Kidney tubule cell (primary cell): ENCODE results near the gene SFN.
"Not testable (repeated sequence)": the region's sequence is repeated elsewhere in the genome, so short reads cannot be mapped to it uniquely, and the experiment has no call there.

Experiments used
- DNase-seq: peaks from one replicate; pipeline ENCODE4 v3.0.0-alpha.2; 2018; ENCODE audit warnings: low spot score

Gene SFN

DNA sequence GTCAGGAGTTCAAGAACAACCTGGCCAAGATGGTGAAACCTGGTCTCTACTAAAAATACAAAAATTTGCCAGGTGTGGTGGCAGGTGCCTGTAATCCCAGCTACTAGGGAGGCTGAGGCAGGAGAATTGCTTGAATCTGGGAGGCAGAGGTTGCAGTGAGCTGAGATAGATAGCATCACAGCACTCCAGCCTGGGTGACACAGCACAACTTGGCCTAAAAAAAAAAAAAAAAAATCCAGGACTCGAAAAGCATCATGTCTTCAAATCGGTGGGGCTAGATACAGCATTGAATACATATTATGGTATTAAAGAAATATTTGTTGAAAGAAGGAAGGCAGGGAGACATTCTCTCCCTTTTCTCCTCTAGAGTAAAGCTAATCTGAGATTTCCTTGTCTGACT lies 10.1 kb downstream of the SFN start:
- not testable (repeated sequence) for DNase-seq

DNA sequence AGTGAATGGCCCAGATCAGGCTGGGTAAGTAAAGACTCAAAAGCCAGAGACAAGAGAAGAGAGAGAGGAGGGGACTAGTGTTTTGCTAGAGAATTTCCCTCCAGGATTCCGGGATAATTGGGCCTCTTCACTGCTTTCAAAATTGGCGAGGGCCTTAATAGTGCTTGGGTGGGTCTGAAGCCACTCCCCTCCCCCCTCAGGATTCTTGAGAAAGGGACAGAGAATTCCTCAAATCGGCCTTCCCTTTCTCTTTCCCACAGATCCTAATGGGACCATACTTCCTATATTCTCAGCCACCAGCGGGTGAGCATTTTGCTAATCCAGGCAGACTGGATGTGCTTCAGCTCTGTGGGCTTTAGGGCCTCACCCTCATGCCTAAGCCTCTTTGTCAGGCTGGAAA lies 11.9 kb downstream of the SFN start:
- DNase-seq, result no peak

DNA sequence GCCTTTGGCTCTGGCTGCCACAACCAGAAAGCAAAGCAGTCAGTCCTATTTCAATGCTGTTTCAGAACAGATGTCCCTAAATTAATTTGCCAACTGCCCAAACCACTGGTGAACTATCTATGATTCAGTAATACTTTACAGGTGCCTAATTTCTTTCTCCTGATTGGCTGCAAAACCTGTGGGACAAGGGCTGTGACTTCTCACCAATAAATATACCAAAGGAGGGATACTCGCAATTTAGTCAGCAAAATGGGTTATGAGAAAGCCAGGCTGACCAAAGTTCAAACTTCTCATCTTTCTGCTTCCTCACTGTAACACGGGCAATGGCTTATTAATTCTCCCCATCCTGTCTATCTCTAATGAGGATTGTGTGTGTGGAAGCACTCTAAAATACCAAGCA lies 14.4 kb downstream of the SFN start:
- no peak for DNase-seq

DNA sequence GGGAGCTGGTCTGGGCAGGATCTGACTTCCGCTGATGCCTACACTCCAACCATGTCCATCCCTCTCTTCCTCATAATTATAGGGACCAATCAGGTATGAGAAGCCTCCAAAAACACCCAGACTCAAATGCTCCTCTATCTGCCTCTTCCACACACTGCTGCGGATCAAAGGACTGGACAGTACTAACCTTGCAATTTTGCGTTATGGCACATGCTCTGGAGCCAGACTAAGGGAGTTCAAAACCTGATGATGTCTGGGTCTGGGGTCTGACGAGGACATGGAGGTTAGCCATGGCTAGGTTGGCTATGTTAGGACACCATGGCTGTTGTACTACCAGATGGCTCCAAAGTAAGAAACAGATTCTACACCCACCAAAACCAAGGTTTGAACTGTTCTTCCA lies 16.8 kb downstream of the SFN start:
- DNase-seq, result no peak

DNA sequence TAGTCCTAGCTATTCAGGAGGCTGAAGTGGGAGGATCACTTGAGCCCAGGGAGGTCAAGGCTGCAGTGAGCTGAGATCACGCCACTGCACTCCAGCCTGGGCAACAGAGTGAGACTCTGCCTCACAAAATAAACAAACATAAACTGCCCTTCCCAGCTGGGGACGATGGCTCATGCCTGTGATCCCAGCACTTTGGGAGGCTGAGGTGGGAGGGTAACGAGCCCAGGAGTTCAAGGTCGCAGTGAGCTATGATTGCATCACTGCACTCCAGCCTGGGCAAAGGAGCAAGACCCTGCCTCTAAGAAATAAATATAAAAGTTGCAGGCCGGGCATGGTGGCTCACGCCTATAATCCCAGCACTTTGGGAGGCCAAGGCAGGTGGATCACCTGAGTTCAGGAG lies 18.7 kb downstream of the SFN start:
- not testable (repeated sequence) for DNase-seq

DNA sequence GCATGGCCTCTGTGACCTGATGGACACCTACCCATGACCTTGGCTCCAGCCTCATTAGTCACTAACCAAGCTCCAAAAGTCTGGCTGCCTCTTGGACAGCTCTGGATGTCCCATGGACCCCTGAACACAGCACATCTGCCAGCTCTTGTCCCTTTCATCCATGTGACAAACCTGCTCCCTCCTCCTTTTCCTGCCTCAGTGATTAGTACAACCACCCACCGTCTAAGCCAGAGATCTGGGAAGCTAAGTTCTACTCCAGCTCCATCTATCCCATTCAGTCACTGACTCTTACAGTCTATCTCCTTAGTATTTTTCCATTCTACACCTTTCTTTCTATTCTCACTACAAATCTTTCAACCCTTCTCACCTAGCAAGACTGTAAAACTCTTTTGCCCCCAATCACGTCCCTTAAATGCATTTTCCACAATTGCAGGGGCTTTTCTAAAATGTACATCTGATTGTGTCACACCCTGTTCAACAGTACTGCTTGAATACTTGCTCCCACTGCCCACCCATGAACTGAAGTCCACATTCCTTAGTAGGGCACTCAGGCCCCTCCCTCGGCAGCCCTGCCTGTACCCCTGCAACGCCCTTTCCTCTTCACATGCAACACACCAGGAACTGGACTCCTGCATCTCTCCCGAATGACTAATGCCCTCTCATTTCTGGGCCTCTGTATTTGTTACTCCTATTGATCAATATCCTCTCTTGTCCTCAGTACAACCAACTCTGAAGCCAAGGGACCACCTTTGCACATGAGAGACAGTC lies 19.9 kb downstream of the SFN start:
- no peak for DNase-seq

DNA sequence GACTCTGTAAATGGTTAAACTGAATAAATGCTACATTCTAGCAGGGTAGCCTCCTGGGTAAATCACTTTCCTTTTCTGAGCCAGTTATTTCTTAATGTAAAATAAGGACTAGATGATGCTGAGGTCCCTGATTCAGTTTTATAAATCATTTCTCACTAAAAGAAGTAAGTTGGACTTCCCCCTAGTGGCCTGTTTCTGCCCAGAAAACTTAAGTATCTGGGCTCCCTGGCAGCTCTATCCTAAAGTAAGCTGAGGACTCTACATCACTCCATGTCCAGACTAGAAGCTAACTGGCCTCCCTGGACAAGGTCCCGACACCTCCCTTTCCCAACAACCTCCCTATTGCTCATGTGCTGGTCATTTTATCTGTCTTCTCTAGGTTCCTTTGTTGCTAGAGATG lies 24.2 kb downstream of the SFN start:
- peak; percentile 49 for DNase-seq

DNA sequence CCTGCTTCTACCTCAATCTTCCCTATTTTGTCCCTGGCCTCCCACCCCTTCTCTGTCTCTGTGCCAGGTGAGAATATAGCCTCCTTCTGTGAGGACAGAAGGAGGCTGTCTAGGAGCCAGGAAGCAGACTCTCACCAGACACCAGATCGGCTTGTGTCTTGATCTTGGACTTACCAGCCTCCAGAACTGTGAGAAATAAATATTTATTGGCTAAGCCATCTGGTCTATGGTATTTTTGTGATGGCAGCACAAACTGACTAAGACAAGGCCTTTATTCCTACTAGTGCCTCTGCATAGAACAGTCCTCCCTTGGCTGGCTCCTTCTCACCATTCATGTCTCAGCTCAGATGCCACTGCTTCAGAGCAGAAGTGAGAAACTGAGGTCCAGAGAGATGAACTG lies 25.3 kb downstream of the SFN start:
- no peak for DNase-seq

DNA sequence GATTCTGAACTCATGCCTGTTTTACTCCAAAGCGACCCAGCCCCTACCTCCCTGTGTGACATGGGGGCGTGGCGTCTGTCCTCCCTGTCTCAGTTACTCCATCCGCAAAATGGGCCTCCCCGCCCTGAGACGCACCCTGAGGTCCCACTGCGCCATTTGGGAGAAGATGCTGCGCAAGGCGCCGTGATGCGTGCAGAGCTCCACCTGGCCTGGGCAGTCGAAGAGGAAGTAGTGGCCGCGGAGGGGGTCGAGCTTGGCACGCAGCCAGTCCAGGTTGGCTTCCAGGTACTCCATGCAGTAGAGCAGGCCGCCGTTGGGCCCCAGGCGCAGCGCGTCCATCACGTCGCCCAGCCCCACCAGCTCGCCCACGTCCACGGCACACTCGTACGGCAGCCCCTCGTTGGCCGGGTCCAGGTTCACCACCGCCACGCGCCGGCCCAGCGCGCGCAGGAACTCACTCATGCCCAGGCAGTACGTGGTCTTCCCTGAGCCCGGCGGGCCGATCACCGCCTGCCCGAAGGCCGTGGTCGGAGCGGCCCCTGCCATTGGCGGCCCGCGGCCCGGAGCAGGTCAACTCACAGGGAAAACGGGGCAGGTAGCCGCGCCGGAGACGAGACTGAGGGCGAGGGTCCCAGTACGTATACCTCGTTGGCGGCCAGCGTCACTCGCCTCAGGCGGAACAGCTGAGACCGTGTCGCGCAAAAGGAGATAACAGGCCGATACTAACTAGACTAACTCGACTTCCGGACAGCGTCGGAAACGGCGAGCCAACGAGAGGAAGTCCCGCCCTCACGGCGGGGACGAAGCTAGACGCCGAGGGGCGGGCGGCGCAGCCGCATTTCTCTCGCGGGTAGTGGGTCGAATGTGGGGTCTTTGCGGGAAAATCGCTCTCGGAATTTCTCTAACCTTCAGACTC lies 26.9 kb downstream of the SFN start, which contains the start of gene GPN2:
GPN2 (minus strand) TSS at position 733 of the 916 bp plus-strand sequence; CDS start at position 546, 187 bp downstream.
- peak; percentile 82 for DNase-seq

DNA sequence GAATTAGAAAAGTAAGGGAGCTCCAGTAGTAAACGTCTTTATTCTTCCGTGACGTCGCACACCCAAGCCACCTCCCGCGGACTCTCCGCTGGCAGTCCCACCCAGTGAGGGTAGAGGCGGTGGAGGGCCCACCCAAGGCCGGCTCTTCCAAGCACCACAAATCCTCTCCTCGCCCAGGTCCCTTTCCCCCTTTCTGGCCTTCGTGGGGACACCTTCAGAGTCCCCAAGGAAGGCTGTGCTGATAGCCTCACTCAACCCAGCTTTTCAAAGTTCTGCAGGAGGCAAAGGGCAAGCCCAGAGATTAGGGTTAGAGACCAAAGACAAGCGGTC lies 27.5 kb downstream of the SFN start:
- no peak for DNase-seq

DNA sequence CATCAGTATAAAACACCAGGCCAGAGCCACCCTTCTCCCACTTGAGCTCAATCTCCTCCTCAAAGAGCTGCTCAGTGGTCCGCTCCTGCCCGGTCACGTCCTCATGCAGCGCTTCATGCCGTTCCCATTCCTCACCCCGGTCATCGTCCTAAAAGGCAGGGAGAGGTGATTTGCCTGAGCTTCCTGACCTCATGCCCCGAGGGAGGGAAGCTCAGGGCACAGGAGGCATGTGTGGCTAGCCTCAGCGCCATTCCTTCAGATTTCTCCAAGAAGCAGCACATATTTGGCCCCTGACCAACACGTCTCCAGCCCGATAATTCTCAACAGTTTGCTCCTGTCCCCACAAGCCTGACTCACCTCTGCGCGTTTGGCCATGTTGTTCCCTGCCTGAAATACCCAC lies 31.3 kb downstream of the SFN start:
- DNase-seq, result no peak

DNA sequence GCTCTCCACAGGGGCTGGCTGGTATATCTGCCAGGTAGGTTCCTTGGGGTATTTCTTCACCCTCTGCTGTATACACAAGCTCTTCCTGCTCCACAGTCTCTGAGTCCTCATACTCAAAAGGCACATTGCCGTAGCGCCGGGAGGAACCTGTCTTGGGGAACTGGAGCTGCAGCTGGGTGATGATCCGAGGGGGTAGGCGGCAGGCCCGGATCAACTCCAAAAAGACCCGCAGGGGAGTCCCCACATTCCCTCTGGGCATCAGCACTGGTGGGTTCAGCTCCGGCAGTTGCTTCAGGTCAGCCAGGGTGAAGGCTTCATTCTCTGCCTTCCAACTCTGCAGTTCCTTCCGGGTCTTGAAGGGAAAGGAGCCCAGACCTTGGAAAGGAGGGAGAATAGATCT lies 34.4 kb downstream of the SFN start:
- DNase-seq, result no peak

DNA sequence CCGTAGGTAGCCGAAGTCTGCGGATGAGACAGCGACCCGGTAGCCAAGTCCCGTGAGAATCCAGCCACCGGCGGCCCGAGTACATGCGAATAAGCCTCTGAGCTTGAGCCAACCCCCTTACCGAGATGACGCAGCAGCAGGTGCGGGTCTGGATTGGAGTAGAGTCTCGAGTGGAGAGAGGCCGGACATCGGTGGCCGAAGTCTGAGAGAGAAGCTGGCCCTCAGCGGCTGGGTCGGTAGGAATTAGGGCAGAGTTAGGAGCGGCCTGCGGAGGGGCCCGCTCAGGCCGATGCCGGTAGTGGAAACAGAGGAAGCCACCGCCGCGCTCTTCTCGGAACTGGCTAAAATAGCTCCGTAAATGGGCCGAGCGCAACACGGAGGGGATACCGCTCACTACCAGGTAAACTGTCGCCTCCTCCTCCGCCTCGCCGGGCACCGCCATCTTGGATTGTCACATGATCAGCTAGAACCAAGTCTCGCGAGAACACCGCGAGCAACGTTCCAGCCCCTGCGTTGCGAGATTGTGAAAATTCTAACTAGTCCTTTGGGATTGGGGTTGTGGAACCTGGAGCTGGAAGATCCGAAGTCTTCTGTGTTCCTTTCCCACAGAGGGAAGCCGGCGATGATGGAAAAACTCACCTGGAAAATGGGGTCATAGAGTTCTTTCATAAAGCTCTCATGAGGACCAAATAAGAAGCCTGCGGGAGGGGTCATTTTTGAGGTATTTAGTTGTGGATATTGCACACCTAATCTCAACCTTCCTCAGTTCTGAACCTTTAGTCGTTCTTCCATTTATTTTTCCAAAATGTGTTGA lies 37.3 kb downstream of the SFN start, which contains the start of gene GPATCH3:
GPATCH3 (minus strand) TSS at position 467 of the 814 bp plus-strand sequence; CDS start at position 442, 25 bp downstream.
- DNase-seq, result peak; percentile 94

DNA sequence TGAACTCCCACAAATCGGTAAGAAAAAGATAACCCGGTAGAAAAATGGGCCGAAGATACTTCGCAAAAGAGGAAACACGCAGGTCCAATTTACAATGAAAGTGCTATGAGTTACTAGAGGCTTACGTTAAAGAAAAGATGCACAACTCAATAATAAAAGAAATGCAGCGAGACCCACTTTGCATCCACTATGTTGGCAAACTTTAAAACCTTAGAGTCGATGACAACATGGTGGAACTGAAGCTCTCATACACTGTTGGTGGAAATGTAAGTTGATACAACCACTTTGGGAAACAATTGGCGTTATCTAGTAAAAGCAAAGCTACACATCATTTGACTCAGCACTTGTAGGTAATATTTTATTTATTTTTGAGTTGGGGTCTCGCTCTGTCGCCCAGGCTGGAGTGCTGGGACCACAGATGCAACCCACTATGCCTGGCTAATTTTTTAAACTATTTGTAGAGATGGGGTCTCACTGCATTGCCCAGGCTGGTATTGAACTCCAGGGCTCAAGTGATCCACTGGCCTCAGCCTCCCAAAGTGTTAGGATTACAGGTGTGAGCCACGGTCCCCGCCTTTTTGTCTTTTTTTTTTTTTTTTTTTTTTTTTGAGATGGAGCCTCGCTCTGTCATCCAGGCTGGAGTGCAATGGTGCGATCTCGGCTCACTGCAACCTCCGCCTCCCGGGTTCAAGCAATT lies 38.0 kb downstream of the SFN start:
- DNase-seq, result no peak

DNA sequence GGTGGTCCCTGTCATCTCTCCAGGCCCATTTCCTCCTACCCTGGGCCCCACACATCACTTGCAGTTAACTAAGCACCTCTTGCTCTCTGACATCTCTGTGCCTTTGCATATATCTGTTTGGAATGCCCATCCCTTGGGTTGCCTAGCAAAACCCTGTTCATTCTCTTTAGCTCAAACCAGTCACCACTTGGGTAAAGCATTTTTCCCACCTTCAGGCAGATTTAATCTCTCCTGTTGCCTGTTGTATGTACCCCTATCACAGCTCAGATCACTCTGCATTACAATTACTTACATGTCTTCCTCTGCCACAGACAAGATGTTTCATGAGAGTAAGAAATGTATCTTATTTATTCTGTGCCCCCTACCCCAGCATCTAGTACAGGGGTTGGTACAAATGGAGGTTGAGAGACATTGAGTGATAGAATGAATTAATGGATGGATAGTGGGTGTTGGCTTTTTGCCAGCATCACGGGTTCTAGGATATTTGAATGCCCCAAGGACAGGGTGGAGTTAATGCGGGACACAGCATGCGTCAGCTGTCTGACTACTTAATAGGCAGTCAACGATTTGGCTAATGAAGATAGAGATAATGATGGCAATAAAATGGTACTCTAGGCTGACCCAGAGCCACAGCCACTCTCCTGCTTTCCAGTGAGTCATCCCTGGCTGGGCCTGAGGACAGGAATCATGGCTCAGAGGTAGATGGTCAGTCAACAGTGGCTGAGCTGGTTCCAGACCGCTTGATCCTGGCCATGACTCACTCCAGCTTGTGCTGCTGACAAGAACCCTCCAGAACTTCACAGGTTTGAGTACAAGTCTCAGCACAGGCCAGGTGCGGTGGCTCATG lies 44.3 kb downstream of the SFN start:
- DNase-seq, result peak; percentile 98

DNA sequence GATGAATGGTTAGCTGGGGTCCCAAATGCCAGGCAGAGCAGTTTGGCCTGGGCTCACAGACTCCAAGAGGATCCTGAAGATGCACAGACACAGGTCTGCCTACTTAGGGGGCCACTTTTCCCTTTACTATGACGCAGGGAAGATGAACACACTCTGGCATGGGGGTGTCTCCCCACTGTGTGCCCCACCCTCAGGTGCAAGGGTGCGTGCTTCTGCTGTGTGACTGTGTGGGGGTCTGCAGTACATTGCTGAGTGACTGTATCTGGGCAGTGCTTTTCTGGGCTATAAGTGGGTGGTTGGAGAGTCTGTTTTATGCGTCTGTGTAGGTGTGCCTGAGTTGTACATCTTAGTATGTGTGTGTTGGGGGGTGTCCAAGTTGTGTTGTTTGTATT lies 47.0 kb downstream of the SFN start:
- DNase-seq, result no peak

DNA sequence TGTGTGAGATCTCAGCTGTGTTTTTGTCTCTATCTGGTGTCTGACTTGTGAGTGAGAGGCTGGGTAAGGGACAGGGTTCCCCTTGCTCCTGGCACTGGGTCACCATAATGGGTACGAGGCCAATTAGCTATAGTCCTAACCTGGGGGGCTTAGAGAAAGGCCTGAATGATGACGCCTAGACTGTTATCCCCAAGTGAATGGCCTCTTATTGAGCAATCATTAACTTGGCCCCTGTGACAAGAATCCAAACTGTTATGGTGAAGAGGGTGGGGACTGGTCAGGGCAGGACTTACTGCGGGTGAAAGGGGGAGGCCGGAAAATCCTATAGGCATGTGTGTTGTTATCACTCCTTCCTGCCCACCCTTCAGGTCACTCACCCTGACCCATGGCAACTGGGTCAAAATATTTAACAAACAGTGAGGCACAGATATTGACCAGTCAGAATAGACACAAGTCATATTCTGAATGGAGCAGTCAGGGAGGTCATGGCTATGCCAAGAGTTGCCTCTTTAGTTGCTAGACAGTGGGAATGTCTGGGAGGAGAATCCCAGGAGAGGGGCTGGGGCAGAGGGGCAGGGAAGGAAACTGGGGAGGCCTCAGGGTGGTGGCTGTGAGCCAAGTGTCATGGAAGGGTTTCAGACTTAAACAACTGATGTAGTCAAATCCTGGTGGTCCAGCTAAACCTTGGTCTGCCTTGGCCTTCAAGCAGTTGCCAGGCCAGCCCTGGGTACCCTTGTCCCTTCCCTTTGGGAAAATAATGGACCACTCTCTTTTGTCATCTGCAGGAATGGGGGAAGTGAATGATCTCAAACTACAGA lies 47.6 kb downstream of the SFN start:
- DNase-seq, result peak; percentile 54

DNA sequence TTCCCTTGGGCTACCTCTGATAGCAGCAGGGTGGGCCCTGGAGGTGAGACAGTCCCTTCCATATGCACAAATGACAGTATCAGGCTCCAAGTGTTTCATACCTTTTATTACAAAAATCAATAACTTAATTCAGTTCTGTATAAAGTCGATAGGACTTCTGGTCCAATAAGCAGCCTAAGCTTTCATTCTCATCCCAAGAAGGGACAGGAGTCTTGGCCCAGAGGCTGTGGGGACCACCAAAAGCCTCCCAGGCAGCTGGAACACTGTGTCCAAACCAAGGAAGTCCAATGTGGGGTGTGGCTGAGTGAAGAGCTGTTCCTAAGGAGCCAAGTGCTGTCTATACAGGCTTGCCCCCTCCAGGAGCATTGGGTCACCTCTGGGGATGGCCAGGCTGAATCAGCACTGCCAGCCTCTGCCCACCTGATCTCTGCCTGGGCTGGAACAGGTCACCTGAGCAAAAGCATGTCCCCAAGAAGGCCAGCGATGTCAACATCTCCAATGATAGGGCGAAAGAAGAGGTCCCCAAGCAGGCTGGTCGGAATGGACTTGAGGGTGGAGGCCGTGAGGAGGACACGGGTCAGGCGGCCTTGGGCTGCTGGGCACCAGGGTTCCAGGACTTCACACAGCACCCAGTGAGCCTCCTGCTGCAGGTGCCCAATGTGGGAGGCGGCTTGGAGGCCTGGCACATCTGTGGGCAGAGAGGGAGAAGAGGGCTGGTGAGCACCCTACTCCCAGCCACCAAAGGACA lies 48.6 kb downstream of the SFN start:
- no peak for DNase-seq

DNA sequence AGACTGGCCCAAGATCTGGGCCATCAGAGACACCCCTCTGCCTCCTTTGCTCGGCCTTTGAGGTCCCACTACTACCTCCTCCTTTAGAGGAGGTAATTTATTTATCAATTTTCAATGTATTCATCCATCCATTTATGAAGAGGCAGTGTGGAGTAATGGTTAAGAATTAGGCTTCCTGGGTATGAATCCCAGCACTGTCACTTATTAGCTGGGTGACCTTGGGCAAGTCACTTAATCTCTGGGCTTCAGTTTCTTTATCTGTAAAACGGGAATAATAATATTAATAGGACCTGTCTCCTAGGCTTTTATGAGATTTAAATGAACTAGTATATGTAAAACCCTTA lies 49.2 kb downstream of the SFN start:
- DNase-seq, result no peak
